H9 (cell line): Measurements from ENCODE around the gene OR5J2. TPM values are rescaled to one million over a fixed set of nuclear protein-coding genes. Genes with fewer than 3 reads are reported as not detected.

ENCODE experiments used
- DNase-seq: peaks from one replicate; pipeline ENCODE4 v3.0.0-alpha.2; 2017
- H2AFZ ChIP-seq: one replicate; pipeline ENCODE4 v1.6.1; 2013; ENCODE audit warnings: mild to moderate bottlenecking, low read length, control low read depth, moderate library complexity
- H2AK5ac ChIP-seq: 2 replicates; pipeline ENCODE4 v1.6.1; 2013; ENCODE audit warnings: low read length, control low read depth, mixed read lengths; ENCODE audit not compliant: insufficient read length
- H2BK120ac ChIP-seq: one replicate; pipeline ENCODE4 v1.6.1; 2013; ENCODE audit warnings: low read depth, mild to moderate bottlenecking, low read length, control low read depth, inconsistent platforms; ENCODE audit not compliant: poor library complexity, severe bottlenecking
- H2BK12ac ChIP-seq: 2 replicates; pipeline ENCODE4 v1.6.1; 2013; ENCODE audit warnings: low read length, control low read depth, mixed read lengths, low read depth; ENCODE audit not compliant: insufficient read length
- H2BK15ac ChIP-seq: 2 replicates; pipeline ENCODE4 v1.6.1; 2013; ENCODE audit warnings: low read depth, low read length, control low read depth
- H2BK20ac ChIP-seq: one replicate; pipeline ENCODE4 v1.6.1; 2013; ENCODE audit warnings: low read depth, mild to moderate bottlenecking, low read length, control low read depth, inconsistent platforms; ENCODE audit not compliant: poor library complexity, severe bottlenecking
- H2BK5ac ChIP-seq: 2 replicates; pipeline ENCODE4 v1.6.1; 2013; ENCODE audit warnings: low read length, control low read depth, mixed read lengths; ENCODE audit not compliant: insufficient read length
- H3K14ac ChIP-seq: 2 replicates; pipeline ENCODE4 v1.6.1; 2013; ENCODE audit warnings: low read length, control low read depth; ENCODE audit not compliant: insufficient read depth
- H3K18ac ChIP-seq: 2 replicates; pipeline ENCODE4 v1.6.1; 2013; ENCODE audit warnings: low read depth, mild to moderate bottlenecking, mixed read lengths, low read length, control low read depth; ENCODE audit not compliant: insufficient read length
- H3K23ac ChIP-seq: 2 replicates; pipeline ENCODE4 v1.6.1; 2013; ENCODE audit warnings: low read length, control low read depth, mixed read lengths, low read depth; ENCODE audit not compliant: insufficient read length
- H3K23me2 ChIP-seq: 2 replicates; pipeline ENCODE4 v1.6.1; 2013; ENCODE audit warnings: low read depth, mild to moderate bottlenecking, mixed read lengths, low read length, control low read depth; ENCODE audit not compliant: insufficient read length, poor library complexity, severe bottlenecking
- H3K27ac ChIP-seq: 2 replicates; pipeline ENCODE4 v1.5.1; 2013; ENCODE audit warnings: low read length, control low read depth, mixed read lengths, low read depth; ENCODE audit not compliant: insufficient read length
- H3K27me3 ChIP-seq: 2 replicates; pipeline ENCODE4 v1.6.1; 2013; ENCODE audit warnings: low read length, control low read depth, inconsistent platforms; ENCODE audit not compliant: insufficient read depth
- H3K4ac ChIP-seq: 2 replicates; pipeline ENCODE4 v1.6.1; 2013; ENCODE audit warnings: low read depth, mild to moderate bottlenecking, control low read depth, inconsistent platforms, low read length, moderate library complexity
- H3K4me1 ChIP-seq: 2 replicates; pipeline ENCODE4 v1.6.1; 2013; ENCODE audit warnings: low read length, control low read depth, inconsistent platforms; ENCODE audit not compliant: insufficient read depth
- H3K4me2 ChIP-seq: 2 replicates; pipeline ENCODE4 v1.6.1; 2013; ENCODE audit warnings: low read length, control low read depth, mixed read lengths; ENCODE audit not compliant: insufficient read length, insufficient read depth
- H3K56ac ChIP-seq: 2 replicates; pipeline ENCODE4 v1.6.1; 2013; ENCODE audit warnings: low read depth, mild to moderate bottlenecking, mixed read lengths, low read length, control low read depth; ENCODE audit not compliant: insufficient read length
- H3K79me1 ChIP-seq: 2 replicates; pipeline ENCODE4 v1.6.1; 2013; ENCODE audit warnings: low read depth, mild to moderate bottlenecking, moderate library complexity, low read length, control low read depth, inconsistent platforms; ENCODE audit not compliant: insufficient read depth, poor library complexity, severe bottlenecking
- H3K79me2 ChIP-seq: 2 replicates; pipeline ENCODE4 v1.6.1; 2013; ENCODE audit warnings: low read length, control low read depth, inconsistent platforms; ENCODE audit not compliant: insufficient read depth
- H3K9ac ChIP-seq: 2 replicates; pipeline ENCODE4 v1.6.1; 2013; ENCODE audit warnings: low read length, control low read depth, mixed read lengths; ENCODE audit not compliant: insufficient read length; ENCODE audit errors: extremely low read depth
- H3K9me3 ChIP-seq: one replicate; pipeline ENCODE4 v1.6.1; 2013; ENCODE audit warnings: low read depth, low read length, inconsistent platforms; ENCODE audit not compliant: control insufficient read depth
- H3T11ph ChIP-seq: one replicate; pipeline ENCODE4 v1.6.1; 2013; ENCODE audit warnings: mild to moderate bottlenecking, low read length, control low read depth, inconsistent platforms
- H4K20me1 ChIP-seq: one replicate; pipeline ENCODE4 v1.6.1; 2013; ENCODE audit not compliant: control insufficient read depth, insufficient read length, insufficient read depth
- H4K5ac ChIP-seq: 2 replicates; pipeline ENCODE4 v1.6.1; 2013; ENCODE audit warnings: low read depth, mild to moderate bottlenecking, mixed read lengths, low read length, control low read depth; ENCODE audit not compliant: insufficient read length
- H4K8ac ChIP-seq: replicated peaks from 2 replicates; pipeline ENCODE4 v1.6.1; 2013; ENCODE audit warnings: low read length, control low read depth, mixed read lengths, low read depth; ENCODE audit not compliant: insufficient read length
- H4K91ac ChIP-seq: 2 replicates; pipeline ENCODE4 v1.6.1; 2013; ENCODE audit warnings: low read depth, mild to moderate bottlenecking, moderate library complexity, mixed read lengths, low read length, control low read depth; ENCODE audit not compliant: insufficient read length
- H3K27ac Mint-ChIP-seq, 3 experiments: 2 replicates in 2 of 3; 3 replicates in 1 of 3; pipeline ENCODE4 v1.8.0; 2020 to 2021; ENCODE audit warnings: mixed read lengths in 3 of 3, mild to moderate bottlenecking in 1 of 3, moderate library complexity in 1 of 3
- H3K27me3 Mint-ChIP-seq: 2 replicates; pipeline ENCODE4 v1.8.0; 2021; ENCODE audit warnings: low read depth, mild to moderate bottlenecking, moderate library complexity, mixed read lengths
- H3K36me3 Mint-ChIP-seq, 3 experiments: 2 replicates in 2 of 3; 3 replicates in 1 of 3; pipeline ENCODE4 v1.8.0; 2020 to 2021; ENCODE audit warnings: low read depth in 3 of 3, mixed read lengths in 3 of 3; ENCODE audit not compliant: insufficient read depth in 1 of 3
- H3K4me1 Mint-ChIP-seq, 2 experiments: 2 replicates each; pipeline ENCODE4 v1.8.0; 2020; ENCODE audit warnings: mixed read lengths in 2 of 2
- H3K4me3 Mint-ChIP-seq, 2 experiments: 2 replicates in 1 of 2; 3 replicates in 1 of 2; pipeline ENCODE4 v1.8.0; 2020 to 2021; ENCODE audit warnings: mild to moderate bottlenecking in 2 of 2, mixed read lengths in 2 of 2, moderate library complexity in 1 of 2
- H3K9me3 Mint-ChIP-seq, 2 experiments: 2 replicates in 1 of 2; 3 replicates in 1 of 2; pipeline ENCODE4 v1.8.0; 2020; ENCODE audit warnings: mild to moderate bottlenecking in 2 of 2, mixed read lengths in 2 of 2, moderate library complexity in 1 of 2
- CTCF ChIP-seq: fragments of 200-600 bp; sonication (generic); conservative IDR thresholded peaks from 3 replicates; pipeline ENCODE4 v1.8.0; 2021; ENCODE audit warnings: antibody characterized with exemption, mild to moderate bottlenecking
- WGBS: extraction: QIAGEN DNeasy Blood & Tissue Kit; methylation state at CpG from one replicate; pipeline ENCODE4 v1.1.7; 2013; ENCODE audit warnings: missing lambda C conversion rate, low lambda C conversion rate, mixed read lengths; ENCODE audit not compliant: insufficient read length; ENCODE audit errors: extremely low coverage; 5-methylcytosine and 5-hydroxymethylcytosine counted together
- long read RNA-seq: library from polyadenylated mRNA; unstranded; transcript quantifications from one replicate; pipeline ENCODE4 v2.0.0, GENCODE V29; 2020
- total RNA-seq: library from RNA; stranded (reverse); gene quantifications from 2 replicates; pipeline ENCODE4 v1.2.1, GENCODE V29; 2021

Gene OR5J2
- not detected in 2 replicates for total RNA-seq
- long read RNA-seq: 0 reads

DNA sequence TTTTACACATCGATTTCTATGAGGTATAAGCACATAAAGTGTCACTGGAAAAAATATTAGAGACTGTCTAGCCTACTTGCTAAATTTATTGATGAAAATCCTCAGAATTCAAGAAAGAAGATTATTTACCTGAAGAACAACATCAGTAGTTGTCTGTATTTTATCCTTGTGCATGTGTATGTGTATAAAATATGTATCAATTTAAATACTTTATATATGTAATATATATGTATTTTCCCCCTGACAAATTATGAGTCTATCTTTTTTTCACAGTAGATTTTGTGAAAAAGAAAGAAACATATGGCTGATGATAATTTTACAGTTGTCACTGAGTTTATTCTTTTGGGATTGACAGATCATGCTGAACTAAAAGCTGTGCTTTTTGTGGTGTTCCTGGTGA is at the start of gene OR5J2:
Gene OR5J2, plus strand, starts transcription at position 301 of the 400 bp plus-strand sequence. Its CDS starts 0 bp downstream, at position 301.
- H3K23ac ChIP-seq: no peak within 1 kb of the TSS
- no peak within 1 kb of the TSS for H3T11ph ChIP-seq
- no peaks in the 10 kb centered on the region for H3K23me2 ChIP-seq
- no peak within 1 kb of the TSS for H3K27ac ChIP-seq
- peaks cover 17% of the 10 kb centered on the region for H3K9me3 ChIP-seq
- WGBS: no CpG with 5 or more reads among the region's 1 CpG
- no peaks in the 10 kb centered on the region for H3K27me3 ChIP-seq
- H2AK5ac ChIP-seq: no peak within 1 kb of the TSS
- no peaks in the 10 kb centered on the region for H3K4me1 ChIP-seq
- no peak within 1 kb of the TSS for H2BK12ac ChIP-seq
- H2AFZ ChIP-seq: no peak within 1 kb of the TSS
- H3K56ac ChIP-seq: no peak within 1 kb of the TSS
- no peaks in the 10 kb centered on the region for H3K79me1 ChIP-seq
- no peak within 1 kb of the TSS for H2BK15ac ChIP-seq
- no peak within 1 kb of the TSS for H2BK120ac ChIP-seq
- no peaks in the 10 kb centered on the region for H3K4me1 Mint-ChIP-seq
- H3K36me3 Mint-ChIP-seq: peaks cover 4 to 7% (median 7%) of the 10 kb centered on the region in 3 experiments; a peak in 6 of 7 replicates
- no peaks in the 10 kb centered on the region for H3K79me2 ChIP-seq
- no peak within 1 kb of the TSS for H3K9ac ChIP-seq
- H3K27me3 Mint-ChIP-seq: no peaks in the 10 kb centered on the region
- no peak within 1 kb of the TSS for H2BK5ac ChIP-seq
- H3K18ac ChIP-seq: no peak within 1 kb of the TSS
- no peak for DNase-seq
- TF ChIP-seq CTCF: no peak
- no peak within 1 kb of the TSS for H3K14ac ChIP-seq
- H3K9me3 Mint-ChIP-seq: peaks cover 12 to 33% of the 10 kb centered on the region in 2 experiments
- no peak within 1 kb of the TSS for H3K4me2 ChIP-seq
- H4K8ac ChIP-seq: no peak within 1 kb of the TSS
- H2BK20ac ChIP-seq: no peak within 1 kb of the TSS
- H3K4me3 Mint-ChIP-seq: no peak within 1 kb of the TSS
- H4K20me1 ChIP-seq: no peaks in the 10 kb centered on the region
- no peak within 1 kb of the TSS for H3K4ac ChIP-seq
- no peak within 1 kb of the TSS for H4K91ac ChIP-seq
- H3K27ac Mint-ChIP-seq: no peak within 1 kb of the TSS
- no peak within 1 kb of the TSS for H4K5ac ChIP-seq
